NOMO-1 (cell line): ENCODE measurements around the gene CD81.

ENCODE experiments used
- DNase-seq, 2 experiments: peaks; one replicate each; lab custom pipeline; 2025; ENCODE audit not compliant: unreplicated experiment in 2 of 2; lab: John Stamatoyannopoulos, UW

The CD81 gene

DNA sequence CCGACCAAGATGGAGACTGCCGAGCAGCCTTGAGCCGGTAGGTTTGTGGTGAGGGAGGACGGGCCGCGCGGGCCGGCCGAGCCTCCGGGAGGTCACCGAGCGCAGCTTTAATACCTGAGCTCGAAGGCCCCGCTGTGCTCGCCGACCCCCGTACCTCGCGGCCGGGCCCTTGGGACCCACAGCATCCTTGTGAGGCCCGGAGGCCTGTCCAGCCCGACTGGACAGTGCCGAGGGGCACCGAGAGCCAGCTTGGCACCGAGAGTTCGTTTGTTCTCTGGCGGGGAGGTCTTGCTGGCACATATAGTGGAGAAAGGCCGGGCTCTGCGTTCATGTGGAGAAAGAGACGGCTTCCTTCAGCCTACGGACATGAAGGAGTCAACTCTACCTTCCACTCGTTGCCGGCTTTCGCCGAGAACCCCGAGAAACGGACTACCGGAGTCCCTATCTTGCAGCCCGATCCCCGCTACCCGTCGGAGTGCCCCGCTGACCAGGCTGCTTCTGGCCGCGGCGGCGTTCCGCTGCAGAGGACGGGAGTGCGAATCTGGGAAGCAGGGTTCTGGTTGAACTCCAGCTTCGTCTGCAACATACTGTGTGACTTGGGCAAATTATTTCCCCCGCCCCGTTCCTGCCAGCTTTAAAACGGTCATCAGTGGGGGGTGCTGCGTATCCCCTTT lies 23.8 kb downstream of the CD81 start:
- no peak for DNase-seq

DNA sequence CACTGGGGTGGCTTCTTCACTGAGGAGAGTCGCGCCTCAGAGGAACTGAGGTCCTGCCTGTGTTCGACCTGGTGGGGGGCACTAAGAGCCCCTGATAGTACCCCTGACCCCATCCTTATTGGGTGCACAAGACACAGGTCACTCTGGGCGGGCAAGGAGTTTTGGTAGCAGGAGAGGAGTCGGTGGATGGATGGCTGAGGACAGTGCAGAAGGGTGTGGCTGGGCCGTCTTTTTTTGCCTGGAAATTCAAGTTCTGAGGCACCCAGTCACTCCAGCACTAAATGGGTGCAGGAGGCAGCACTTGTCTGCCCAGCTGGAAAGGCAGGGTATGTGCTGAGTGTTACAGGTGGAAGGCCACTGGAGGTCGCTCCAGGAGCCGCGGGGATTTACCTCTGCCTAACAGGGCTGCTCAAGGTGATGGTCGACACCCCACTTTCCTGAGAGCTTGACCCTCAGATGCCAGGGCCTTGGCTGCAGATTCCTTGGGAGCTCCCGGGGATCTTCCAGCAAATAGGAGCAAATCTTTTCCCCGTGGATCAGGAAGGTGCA lies 24.4 kb downstream of the CD81 start:
- DNase-seq = no peak

DNA sequence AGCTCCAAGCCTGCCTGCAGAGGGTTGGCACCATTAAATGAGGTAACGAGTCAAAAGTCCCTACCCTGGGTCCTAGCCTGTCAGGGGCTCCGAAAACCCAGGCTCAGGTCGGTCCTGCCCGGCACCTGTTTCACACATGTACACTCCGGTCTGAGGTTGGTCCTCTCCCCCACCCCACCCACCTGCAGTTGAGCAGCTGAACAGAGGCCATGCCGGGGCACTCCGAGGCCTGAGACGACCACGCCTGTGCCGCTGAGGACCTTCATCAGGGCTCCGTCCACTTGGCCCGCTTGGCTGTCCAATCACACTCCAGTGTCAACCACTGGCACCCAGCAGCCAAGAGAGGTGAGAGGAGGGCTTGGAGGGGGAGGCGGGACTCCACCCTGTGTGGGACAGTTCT lies 25.0 kb downstream of the CD81 start:
- DNase-seq = no peak

DNA sequence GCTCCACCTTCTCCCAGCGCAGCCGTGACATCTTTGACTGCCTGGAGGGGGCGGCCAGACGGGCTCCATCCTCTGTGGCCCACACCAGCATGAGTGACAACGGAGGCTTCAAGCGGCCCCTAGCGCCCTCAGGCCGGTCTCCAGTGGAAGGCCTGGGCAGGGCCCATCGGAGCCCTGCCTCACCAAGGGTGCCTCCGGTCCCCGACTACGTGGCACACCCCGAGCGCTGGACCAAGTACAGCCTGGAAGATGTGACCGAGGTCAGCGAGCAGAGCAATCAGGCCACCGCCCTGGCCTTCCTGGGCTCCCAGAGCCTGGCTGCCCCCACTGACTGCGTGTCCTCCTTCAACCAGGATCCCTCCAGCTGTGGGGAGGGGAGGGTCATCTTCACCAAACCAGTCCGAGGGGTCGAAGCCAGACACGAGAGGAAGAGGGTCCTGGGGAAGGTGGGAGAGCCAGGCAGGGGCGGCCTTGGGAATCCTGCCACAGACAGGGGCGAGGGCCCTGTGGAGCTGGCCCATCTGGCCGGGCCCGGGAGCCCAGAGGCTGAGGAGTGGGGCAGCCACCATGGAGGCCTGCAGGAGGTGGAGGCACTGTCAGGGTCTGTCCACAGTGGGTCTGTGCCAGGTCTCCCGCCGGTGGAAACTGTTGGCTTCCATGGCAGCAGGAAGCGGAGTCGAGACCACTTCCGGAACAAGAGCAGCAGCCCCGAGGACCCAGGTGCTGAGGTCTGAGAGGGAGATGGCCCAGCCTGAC lies 26.0 kb downstream of the CD81 start:
- no peak for DNase-seq

DNA sequence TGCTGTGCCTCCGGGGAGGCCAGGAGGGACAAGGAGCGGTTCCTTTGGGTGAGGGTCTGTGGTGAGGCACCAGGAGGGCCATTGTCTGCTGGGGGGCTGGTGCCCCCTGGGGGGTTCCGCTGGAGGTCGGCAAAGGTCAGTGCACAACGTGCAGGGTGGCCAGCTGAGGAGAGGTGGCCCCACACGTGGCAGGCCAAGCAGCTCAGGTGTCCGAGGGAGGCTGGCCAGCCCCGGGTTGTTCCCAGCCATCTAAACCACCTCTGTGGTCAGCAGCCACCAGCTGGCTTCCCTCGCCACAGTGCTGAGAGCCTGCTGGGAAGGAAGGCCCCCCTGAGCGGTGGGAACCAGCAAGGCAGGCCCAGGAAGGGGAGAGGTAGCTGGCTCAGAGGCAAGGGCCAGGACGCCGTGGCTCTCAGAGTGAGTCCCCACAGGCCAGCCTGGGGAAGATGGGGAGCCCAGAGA lies 27.7 kb downstream of the CD81 start:
- no peak for DNase-seq

DNA sequence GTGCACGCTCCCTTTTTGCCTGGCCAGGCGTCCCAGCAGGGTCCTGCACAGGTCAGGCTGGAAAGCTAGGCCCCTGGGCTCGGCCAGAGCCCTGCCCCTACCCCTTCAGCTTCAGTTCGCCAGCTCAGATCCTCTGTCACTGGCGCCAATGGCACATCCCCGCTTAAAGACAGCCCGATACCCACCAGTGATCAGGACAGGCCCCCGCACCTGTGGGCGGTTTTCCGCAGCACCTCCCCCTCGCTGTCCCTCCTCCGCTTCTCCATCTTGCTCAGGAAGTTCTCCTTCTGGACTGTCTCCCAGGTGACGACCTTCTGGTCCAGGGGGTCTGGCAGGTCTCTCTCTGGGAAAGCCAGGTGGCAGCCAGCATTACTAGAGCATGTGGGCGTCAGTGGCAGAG lies 29.3 kb downstream of the CD81 start:
- DNase-seq = no peak

DNA sequence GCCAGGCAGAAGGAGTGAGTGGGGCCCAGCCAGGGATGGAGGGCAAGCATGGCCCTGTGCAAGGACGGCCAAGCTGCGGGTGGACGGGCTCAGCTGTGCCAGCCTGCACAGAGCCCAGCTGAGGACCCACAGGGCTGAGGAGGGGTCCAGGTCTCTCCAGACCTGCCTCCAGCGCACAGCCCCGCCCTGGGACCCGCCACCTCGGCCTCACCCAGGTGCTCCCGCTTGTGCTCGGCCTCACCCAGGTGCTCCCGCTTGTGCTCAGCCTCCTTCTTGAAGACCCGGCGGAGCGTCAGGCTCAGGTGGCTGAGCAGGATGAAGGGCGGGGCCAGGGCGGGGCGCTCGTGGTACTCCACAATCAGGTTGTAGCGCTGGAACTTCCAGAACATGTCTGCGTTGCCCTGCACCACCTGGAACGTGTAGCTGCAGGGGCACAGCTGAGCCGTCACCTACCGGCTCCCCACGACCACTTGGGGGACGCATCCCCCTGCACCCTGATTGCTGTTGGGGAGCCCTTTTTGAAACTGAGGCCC lies 29.8 kb downstream of the CD81 start:
- DNase-seq = no peak

DNA sequence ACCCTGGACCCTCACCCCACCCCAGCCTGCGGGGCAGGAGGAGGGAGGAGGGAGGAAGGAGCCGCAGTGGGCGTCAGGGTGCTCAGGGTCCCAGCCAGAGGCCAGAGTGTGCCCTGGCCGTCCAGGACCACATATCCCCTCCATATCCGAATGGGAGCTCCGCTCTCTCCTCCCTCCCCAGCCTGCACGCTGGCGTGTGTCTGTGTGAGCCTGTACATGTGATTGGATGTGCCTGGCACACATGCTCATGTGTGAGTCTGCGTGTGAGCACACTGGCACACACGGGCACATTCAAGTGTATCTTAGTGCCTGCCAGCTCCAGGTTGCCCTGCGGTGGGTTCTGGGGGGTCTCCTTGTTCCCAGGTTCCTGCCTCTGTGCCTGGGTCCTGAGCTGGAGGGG lies 31.6 kb downstream of the CD81 start:
- DNase-seq = no peak

DNA sequence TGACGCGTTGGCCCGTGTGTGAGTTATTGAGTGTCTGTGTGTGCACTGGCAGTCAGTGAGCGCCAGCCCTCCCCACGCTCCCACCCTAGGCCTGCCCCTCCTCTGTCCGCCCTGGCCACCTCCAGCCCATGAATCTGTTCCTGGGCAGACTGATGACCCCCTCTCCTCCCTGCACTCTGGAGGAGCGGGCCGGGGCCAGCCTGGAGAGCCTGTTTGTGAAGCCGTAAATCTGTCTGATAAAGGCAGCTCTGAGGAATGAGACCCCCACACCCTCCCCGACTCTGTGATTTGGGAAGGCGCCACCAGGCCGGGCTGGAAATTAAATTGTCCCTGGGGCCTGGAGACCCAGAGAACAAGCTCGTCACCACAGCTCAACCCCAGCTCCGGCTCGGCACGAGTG lies 32.0 kb downstream of the CD81 start:
- no peak for DNase-seq

- DNase-seq = no peak
These were observed 32.7 kb downstream of the CD81 start for GRCh38 chr11:2409611-2410468.

DNA sequence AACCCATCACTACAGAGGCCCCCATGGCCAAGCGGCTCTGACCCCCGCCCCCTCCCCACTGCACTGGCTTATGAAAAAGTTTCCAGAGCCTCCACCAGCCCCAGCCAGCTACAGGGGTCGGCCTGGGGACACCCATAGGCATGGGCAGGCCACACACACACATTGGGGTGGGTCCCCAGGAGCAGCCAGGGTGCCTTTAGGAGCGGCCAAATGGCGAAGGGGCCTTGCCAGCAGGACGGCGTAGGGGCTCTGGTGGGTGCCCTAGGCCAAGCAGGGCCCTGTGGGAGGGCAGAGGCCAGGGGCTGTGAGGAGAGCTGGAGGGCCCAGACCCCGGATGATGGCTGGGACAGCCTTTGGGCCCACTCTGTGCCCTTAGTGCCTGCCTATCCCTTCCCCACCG lies 33.5 kb downstream of the CD81 start:
- DNase-seq = no peak

GRCh38 chr11:2411446-2412305 lies 34.6 kb downstream of the CD81 start:
- no peak for DNase-seq

GRCh38 chr11:2412323-2412722 lies 35.2 kb downstream of the CD81 start:
- no peak for DNase-seq

GRCh38 chr11:2413742-2414579 lies 36.9 kb downstream of the CD81 start:
- DNase-seq = no peak

- DNase-seq = no peak
These were observed 37.5 kb downstream of the CD81 start for GRCh38 chr11:2414616-2415015.

- DNase-seq = no peak
These were observed 38.1 kb downstream of the CD81 start for GRCh38 chr11:2415171-2415570.

- DNase-seq = no peak
These were observed 38.7 kb downstream of the CD81 start for GRCh38 chr11:2415601-2416380.

DNA sequence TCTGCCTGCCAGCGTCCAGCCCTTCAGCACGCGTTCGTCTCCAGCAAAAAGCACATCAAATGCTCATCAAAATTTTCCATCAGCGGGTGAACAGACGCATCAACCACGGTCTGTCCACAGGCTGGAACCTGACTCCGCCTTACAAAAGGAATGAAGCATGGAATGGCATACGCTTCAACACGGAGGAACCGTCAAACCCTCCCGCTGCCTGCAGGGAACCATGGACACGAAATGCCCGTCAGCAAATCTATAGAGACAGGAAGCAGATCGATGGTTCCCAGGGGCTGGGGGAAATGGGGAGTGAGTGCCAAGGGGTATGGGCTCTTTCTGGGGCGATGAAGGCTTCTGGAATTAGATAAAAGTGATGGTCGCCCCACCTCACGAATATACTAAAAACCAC lies 39.7 kb downstream of the CD81 start:
- DNase-seq = no peak
